Measurements from ENCODE around the gene MAPKBP1.

Gene MAPKBP1

DNA sequence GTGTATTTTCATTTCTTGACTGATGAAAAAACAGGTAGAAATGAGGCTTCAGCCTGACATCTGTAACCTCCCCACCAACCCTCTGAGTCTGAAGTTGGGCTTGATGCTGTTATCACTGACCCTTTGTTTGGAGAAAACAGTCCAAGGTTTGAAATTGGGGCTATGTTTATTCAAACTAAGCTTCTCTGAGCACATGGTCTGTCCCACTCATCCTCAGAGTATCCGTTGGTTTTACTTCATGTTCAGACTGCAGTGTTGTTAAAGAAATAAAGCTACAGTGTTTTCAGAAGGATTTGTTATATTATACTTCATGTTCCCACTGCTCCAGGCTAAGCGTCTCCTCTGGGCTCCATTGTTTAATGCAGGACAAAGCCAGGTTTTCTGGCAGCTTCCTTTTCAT, 6.0 kb downstream of the MAPKBP1 start:
- no peaks in the 10 kb centered on the region for H3K27me3 ChIP-seq (ENCODE audit: insufficient read depth, low read depth, severe bottlenecking)
- DNase-seq: no peak
- no peak overlapping the region for H3K4me3 ChIP-seq (ENCODE audit: low read depth, low read length)
- no peaks in the 10 kb centered on the region for H3K9me3 ChIP-seq (ENCODE audit: severe bottlenecking)
- no peak overlapping the region for H3K27ac ChIP-seq
- H3K36me3 ChIP-seq: no peaks in the 10 kb centered on the region
- no peak for TF ChIP-seq CTCF (IDR thresholded peaks at IDR 0.05; ENCODE audit: low read depth, low read length)

GRCh38 chr15:41780727-41781126, 6.4 kb downstream of the MAPKBP1 start:
- no peak for TF ChIP-seq CTCF (IDR thresholded peaks at IDR 0.05; ENCODE audit: low read depth, low read length)
- H3K36me3 ChIP-seq: no peaks in the 10 kb centered on the region
- no peaks in the 10 kb centered on the region for H3K9me3 ChIP-seq (ENCODE audit: severe bottlenecking)
- no peak for DNase-seq
- H3K27ac ChIP-seq: no peak overlapping the region
- H3K4me3 ChIP-seq (ENCODE audit: low read depth, low read length): no peak overlapping the region
- H3K27me3 ChIP-seq (ENCODE audit: insufficient read depth, low read depth, severe bottlenecking): no peaks in the 10 kb centered on the region

DNA sequence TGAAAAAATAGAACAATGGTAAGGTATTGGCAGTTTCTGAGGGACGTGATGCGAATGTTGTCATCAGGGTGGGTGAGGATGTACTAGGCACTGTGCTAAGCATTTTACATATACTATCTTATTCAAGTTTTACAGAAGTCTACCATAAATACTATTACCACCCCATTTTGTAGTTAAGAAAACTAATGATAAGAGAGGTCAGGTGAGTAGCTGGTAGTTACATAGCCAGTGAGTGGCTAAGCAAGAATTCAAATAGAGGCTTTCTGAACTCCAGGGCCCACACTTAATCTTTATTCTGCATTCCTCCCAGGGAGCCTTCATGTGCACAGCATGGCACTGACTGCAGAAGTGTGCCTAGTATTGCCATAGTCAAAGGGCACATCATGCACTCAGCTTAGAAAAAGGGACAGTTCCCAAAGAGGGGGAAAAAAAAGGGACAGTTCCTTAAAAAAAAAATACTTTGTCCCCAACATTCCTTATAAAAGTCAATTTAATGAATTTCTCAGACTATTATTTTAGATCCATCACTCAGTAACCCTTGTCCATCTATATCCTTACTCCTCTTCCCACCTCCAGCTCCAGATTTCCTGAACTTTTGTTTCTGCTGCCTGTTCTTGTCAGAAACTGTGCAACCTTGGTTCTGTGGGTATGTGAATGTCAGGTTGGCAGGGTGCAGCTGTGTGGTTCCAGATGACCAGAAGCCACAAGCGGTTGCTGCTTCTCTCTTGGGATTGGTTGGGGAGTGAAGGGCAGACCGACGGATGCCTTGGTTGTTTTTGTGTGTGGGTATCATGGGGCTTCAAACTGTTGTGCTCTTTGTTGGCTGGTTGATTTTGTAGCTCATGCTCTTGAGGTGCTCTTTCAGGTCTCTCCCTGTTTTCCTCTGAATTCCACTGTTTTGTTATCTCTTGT, 8.3 kb downstream of the MAPKBP1 start:
- Histone ChIP-seq H3K27ac (no peak overlapping the region), H3K27me3 (ENCODE audit: insufficient read depth, low read depth, severe bottlenecking) (no peaks in the 10 kb centered on the region), H3K4me3 (ENCODE audit: low read depth, low read length) (no peak overlapping the region), H3K36me3 (no peaks in the 10 kb centered on the region), H3K9me3 (ENCODE audit: severe bottlenecking) (no peaks in the 10 kb centered on the region)
- DNase-seq: no peak
- no peak for TF ChIP-seq CTCF (IDR thresholded peaks at IDR 0.05; ENCODE audit: low read depth, low read length)

DNA sequence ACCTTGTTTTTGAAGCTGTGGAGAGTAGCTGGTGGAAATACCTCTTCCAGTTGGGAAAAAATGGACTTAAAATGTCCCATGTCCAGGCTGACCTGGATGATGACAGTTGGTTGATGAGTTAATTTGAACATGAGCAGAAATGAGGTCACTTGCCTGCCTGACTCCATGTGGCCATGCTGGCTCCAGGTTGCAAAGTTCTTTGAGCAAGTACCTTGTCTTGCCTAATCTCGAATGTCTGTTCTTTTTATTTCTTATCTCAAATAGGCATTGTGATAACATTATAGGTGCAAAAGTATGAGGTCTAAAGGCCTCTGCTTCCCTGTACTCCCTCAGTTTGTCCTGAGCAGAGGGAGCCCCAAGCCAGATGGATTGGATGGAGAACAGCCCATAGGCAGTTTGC, 9.0 kb downstream of the MAPKBP1 start:
- no peak overlapping the region for H3K27ac ChIP-seq
- H3K36me3 ChIP-seq: no peaks in the 10 kb centered on the region
- no peak for TF ChIP-seq CTCF (IDR thresholded peaks at IDR 0.05; ENCODE audit: low read depth, low read length)

GRCh38 chr15:41788262-41788661, 14.0 kb downstream of the MAPKBP1 start:
- Histone ChIP-seq H3K27me3 (ENCODE audit: insufficient read depth, low read depth, severe bottlenecking) (no peaks in the 10 kb centered on the region), H3K27ac (no peak overlapping the region), H3K9me3 (ENCODE audit: severe bottlenecking) (no peaks in the 10 kb centered on the region), H3K36me3 (no peaks in the 10 kb centered on the region), H3K4me3 (ENCODE audit: low read depth, low read length) (no peak overlapping the region)
- TF ChIP-seq CTCF (IDR thresholded peaks at IDR 0.05; ENCODE audit: low read depth, low read length): no peak
- DNase-seq: no peak

More for the DNA sequence above, 9.0 kb downstream of the MAPKBP1 start:
- H3K4me3 ChIP-seq (ENCODE audit: low read depth, low read length): no peak overlapping the region
- H3K9me3 ChIP-seq (ENCODE audit: severe bottlenecking): no peaks in the 10 kb centered on the region
- no peaks in the 10 kb centered on the region for H3K27me3 ChIP-seq (ENCODE audit: insufficient read depth, low read depth, severe bottlenecking)
- no peak for DNase-seq
